Activated CD4-positive, alpha-beta T cell treated with anti-CD3 and anti-CD28 coated beads, Interleukin-2, amount 50 U/mL, for 24 hours (primary cell): Measurements from ENCODE around the gene THADA.
"Not testable (repeated sequence)": the region's sequence is repeated elsewhere in the genome, so short reads cannot be mapped to it uniquely, and the experiment has no call there.

Experiments used
- DNase-seq, 2 donors: peaks; one replicate each; pipeline ENCODE4 v3.0.0-alpha.2; 2020; ENCODE audit warnings: low read depth in 1 of 2, low spot score in 1 of 2

THADA gene, protein sequence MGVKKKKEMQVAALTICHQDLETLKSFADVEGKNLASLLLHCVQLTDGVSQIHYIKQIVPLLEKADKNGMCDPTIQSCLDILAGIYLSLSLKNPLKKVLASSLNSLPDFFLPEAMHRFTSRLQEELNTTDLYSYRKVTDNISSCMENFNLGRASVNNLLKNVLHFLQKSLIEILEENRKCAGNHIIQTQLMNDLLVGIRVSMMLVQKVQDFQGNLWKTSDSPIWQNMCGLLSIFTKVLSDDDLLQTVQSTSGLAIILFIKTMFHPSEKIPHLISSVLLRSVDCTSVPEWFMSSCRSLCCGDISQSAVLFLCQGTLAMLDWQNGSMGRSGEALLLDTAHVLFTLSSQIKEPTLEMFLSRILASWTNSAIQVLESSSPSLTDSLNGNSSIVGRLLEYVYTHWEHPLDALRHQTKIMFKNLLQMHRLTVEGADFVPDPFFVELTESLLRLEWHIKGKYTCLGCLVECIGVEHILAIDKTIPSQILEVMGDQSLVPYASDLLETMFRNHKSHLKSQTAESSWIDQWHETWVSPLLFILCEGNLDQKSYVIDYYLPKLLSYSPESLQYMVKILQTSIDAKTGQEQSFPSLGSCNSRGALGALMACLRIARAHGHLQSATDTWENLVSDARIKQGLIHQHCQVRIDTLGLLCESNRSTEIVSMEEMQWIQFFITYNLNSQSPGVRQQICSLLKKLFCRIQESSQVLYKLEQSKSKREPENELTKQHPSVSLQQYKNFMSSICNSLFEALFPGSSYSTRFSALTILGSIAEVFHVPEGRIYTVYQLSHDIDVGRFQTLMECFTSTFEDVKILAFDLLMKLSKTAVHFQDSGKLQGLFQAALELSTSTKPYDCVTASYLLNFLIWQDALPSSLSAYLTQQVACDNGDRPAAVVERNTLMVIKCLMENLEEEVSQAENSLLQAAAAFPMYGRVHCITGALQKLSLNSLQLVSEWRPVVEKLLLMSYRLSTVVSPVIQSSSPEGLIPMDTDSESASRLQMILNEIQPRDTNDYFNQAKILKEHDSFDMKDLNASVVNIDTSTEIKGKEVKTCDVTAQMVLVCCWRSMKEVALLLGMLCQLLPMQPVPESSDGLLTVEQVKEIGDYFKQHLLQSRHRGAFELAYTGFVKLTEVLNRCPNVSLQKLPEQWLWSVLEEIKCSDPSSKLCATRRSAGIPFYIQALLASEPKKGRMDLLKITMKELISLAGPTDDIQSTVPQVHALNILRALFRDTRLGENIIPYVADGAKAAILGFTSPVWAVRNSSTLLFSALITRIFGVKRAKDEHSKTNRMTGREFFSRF (N-terminal part only)

GRCh38 chr2:43595603-43596412 lies at the start of gene THADA:
TSS of gene THADA (minus strand) at chr2:43596038. CDS start at chr2:43592392, 3,646 bp downstream.
- DNase-seq = peak; percentile 91 to 99

GRCh38 chr2:43643680-43644079 lies 47.8 kb upstream of the THADA start:
- no peak for DNase-seq

- no peak for DNase-seq
Measured at GRCh38 chr2:43642363-43642762, 46.5 kb upstream of the THADA start.

DNA sequence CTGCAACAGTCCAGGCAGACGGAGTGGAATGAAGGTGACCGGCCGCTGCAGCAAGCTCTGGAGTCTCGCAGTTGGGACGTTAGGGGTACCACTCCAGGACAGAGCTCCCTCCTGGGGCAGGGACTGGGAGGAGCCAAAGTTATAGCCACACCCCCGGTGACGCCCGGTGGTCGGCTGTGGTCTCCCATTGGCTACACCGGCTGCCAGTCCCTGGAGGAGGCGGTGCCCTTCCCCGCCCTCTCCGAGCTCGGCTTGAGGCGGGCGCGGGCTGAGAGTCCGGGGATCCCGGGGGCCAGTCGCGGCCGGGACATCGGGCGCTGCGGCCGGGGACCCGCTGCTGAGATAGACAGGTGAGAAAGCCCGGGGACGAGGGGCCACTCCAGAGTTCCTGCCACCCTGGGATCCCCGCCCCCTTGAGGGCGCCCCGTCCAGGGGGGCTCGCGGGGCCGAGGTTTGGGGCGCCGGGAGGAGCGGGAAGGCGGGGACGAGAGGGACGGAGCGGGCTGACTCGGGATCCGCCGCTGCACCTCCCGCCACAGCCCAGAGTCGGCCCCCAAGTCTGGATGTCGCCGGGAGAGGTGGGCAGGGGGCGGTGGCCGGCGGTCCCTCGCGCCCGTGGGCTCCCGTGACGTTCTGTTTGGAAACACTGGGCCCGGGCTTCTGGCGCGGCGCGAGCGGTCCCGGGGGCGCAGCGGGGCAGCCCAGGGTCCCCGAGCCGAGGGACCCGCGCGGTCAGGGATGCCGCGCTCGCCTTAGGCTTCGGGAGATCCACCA lies 41.4 kb upstream of the THADA start, which contains the start of gene PLEKHH2:
Gene PLEKHH2 (plus strand): TSS at position 231 of the 774 bp plus-strand sequence. CDS start 7,414 bp downstream, outside the sequence.
- peak; percentile 80 to 85 for DNase-seq

DNA sequence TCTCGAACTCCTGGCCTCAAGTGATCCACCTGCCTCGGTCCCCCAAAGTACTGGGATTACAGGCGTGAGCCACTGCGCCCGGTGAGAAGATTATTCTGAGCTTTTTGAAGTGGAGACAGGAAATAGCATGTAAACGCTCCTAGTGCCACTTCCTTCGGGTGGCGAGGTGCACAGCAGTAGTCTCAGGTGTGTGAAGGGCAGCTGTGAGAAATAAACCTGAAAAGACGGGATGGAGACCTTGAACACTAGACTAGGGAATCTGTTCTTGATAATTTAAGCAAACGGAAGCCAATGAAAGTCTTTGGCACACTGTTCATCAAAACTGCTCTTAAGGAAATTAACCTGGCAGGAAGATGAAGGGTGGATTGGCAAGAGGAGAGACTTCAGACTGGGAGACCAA lies 40.8 kb upstream of the THADA start:
- DNase-seq = no peak

GRCh38 chr2:43636153-43636552 lies 40.3 kb upstream of the THADA start:
- not testable (repeated sequence) for DNase-seq

DNA sequence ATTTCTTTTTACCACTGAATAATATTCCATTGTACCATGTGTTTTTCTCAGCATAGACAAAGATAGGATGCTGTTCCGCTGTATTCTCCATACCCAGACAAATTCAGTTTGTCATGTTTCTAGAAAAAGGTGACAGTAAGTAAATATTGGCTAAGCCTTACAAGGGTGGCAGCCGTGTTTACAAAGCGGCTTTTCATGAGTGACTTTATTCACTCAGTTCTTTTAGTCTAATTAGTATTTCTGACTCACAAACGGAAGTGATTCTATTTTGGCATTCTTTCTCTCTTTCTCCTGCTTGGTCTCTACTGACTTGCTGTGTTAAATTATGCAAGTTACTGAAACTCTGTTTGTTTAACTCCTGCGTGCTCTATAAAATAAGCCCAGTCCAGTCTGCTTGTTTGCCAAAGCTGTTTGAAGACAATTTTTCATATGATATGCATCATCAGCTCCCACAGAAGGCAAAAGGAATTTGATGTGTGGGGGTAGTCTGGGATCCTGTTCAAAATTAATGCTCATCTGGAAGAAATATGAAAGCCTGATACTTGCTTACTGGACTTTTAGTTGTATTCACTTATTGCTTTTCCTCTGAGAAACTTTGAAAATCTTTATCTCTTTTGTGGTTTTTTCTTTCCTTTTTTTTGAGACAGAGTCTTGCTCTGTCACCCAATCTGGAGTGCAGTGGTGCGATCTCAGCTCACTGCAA lies 38.9 kb upstream of the THADA start:
- no peak for DNase-seq

DNA sequence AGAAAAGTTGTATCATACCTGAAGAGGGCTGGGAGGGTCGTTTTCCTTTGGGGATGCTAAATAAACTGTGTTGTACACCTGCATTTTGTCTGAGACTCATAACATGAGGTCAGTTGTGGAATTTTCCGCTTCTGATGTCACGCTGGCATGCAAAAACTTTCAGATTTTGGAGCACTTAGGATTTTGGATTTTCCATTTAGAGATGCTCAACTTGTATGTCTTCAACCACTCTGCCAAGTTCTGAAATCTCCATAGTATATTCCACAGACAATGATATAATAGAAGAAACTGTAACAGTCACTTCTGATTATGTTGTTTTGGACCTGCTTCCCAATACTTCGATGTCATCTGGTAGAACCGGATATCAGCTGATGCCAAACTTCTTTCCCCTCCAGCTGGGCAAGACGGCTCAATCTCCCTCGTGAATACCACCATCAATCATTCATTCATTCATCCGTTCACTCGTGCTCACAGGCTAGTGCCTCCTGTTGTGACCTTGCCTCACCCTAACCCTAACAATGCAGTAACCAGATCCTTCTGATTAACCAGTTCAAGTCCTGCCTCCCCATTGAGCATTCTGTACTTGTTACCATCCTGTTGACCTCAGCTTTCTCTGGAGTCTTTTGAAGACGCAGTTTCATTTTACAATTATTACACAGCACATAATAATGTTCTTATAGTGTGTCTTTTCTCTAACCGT lies 35.9 kb upstream of the THADA start:
- DNase-seq = no peak

DNA sequence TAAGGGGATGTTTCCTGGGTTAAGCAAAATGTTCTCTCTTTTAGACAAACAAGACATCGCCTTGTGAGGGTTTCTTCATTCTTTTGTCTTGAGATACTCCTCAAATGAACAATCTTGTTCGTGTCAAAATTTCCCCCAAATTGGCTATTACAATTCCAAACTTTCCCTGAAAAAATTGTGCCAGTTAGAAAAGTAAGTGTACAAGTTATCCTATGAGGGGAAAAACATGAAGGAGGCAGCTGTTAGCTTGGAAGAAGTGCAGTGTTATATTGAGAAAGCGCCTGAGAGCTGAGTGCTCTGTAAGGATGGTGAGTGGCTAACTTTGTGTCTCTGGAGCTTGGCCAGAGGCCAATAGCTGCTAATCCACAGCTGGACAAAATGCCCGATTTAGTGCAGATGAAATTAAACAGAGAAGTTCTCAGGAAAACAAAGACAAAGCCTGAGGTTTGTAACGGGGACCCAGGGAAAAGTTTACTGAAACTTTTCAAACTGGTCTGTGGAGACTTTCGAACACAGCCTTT lies 27.2 kb upstream of the THADA start:
- no peak for DNase-seq

GRCh38 chr2:43619511-43619910 lies 23.7 kb upstream of the THADA start:
- DNase-seq = no peak

DNA sequence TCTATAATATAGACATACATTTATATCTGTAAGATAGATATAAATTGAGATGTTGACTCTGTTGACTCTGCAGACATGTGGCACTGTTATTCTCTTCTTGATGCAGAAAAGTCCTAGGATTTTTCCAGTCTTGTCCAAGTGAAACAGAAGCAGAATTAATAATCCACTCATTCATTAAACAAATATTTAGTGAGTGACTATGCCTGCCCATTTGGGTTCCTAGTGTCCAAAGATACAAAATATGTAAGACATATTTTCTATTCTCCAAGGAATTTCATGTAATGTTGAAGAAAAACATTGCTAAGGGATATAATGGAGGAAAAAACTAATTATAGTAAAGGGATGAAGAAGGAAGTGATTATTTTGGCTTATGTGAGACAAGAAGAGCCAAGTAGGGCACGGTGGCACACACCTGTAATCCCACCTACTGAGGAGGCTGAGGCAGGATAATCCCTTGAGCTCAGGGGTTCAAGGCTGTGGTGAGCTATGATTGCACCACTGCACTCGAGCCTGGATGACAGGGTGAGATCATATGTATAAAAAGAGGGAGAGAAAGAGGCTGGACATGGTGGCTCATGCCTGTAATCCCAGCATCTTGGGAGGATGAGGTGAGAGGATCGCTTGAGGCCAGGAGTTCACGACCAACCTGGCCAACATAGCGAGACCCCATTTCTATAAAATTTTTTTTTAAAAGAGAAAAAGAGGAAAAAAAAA lies 21.3 kb upstream of the THADA start:
- DNase-seq = no peak

- no peak for DNase-seq
Measured at GRCh38 chr2:43612944-43613343, 17.1 kb upstream of the THADA start.

DNA sequence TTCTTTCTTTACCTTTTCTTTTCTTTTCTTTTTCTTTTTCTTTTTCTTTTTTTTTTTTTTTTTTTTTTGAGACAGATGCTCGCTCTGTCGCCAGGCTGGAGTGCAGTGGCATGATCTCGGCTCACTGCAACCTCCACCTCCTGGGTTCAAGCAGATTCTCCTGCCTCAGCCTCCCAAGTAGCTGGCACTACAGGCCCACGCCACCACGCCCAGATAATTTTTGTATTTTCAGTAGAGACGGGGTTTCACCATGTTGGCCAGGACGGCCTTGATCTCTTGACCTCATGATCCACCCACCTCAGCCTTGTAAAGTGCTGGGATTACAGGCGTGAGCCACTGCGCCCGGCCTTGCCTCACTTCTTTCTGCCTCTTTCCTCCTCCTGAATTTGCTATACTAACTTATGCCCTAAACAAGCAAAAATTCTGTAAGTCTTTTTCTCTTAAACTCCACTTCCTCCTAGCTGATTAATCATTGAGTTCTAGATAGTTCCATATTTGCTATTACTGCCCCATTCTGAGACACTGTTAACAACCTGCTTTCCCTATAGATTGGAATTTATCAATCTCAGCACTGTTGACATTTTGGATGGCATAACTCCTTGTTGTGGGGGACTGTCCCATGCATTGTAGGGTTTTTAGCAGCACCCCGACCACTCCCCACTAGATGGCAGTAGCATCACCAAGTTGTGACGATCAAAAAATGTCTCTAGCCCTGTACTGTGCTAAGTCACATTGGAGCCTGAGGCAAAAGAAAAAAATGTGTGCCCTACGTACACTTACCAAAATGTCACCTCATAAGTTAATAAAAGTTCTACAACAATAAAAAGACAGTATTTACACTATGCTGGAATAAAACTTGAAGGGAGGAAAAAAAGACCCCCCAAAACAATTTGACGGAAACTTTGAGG lies 16.4 kb upstream of the THADA start:
- DNase-seq = peak; percentile 30 to 71

DNA sequence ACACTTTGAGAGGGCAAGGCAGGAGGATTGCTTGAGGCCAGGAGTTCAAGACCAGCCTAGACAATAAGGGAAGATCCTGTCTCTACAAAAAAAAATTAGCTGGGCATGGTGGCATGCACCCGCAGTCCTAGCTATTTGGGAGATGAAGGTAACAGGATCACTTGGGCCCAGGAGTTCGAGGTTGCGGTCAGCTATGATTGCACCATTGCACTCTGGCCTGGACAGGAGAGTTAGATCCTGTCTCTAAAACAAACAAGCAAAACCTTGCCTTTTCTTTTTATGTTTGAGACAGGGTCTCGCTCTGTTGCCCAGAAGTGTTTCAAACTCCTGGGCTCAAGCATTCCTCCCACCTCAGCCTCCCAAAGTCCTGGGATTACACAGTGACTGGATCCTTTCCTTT lies 14.5 kb upstream of the THADA start:
- DNase-seq = no peak

DNA sequence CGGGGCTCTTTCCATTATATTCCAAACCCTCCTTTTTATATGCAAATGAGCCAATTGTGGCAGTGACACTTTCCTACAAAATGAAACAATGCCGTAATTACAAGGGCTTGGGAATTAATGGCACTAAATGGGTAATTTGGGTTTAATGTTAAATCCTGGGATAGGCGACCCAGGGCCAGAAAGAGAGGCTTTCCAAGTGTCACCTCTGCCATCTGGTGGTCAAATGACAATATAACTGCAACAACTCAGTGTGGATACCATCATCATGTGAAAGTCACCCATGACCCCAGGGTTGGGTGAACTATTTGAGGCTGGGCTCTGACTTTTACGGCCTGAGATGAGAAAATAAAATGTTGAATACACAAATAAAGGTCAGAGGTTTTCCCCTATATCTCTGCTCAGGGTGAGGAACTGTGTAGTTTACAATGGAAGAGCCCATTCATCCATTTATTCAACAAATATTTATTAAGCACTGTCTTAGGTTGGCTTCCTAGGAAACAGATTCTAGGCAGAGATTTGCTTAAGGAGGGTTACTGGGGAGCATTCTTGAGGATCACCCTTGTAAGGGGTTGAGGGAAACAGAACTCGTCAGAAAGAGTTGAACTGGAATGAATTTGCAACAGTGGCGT lies 13.6 kb upstream of the THADA start:
- DNase-seq = peak in 1 of 2 donors; percentile 35

DNA sequence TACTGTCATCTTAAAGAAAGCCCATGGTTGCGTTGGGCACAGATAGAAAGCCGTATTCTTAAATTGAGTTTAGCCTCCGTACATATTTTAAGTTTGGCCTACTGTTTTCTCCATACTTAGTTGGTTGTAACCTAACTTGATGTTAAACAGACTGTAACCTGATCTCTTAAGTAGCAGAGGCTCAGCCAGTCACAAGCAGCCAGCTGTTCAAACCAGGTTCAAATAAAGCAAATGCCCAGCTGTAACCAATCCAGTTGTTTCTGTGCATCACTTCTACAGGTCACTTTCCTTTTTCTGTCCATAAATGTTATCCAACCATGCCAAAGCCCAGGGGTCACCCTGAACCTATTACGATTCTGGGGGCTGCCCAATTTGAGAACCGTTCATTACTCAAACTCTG lies 10.0 kb upstream of the THADA start:
- DNase-seq = no peak
